ENCODE results near the gene PPM1J.

GRCh38 chr1:112704934-112705627 lies 10.1 kb downstream of the PPM1J start:
- TF ChIP-seq SUZ12 (IDR thresholded peaks at IDR 0.05; ENCODE audit: extremely low read depth, insufficient read depth, insufficient read length) (no peak), ZNF274 (IDR thresholded peaks at IDR 0.05; ENCODE audit: low read depth, low read length) (no peak), YY1 (IDR thresholded peaks at IDR 0.05; ENCODE audit: insufficient read depth, insufficient read length) (no peak)
